WTC11 (cell line): Measurements from ENCODE around the gene CDH11. TPM values are rescaled to one million over a fixed set of nuclear protein-coding genes. Genes with fewer than 3 reads are reported as not detected.

Experiments
- ATAC-seq: fragments of 200-7000 bp; cut with Tn5 transposase; 2 replicates; pipeline ENCODE4 v1.10.0; 2021; ENCODE audit warnings: mild to moderate bottlenecking, moderate library complexity
- CTCF ChIA-PET: fragments of 300-600 bp; sonication (Branson Sonifier 250); formaldehyde crosslinking; loops from one replicate; lab custom pipeline; 2021; ENCODE audit warnings: antibody characterized with exemption; lab: Charles Lee
- POLR2A ChIA-PET: fragments of 350-600 bp; sonication (Branson Sonifier 250); formaldehyde crosslinking; loops from one replicate; lab custom pipeline; 2021; ENCODE audit warnings: antibody characterized with exemption; lab: Charles Lee
- DNase-seq: peaks from one replicate; pipeline ENCODE4 v3.0.0; 2021; ENCODE audit warnings: low spot score
- H3K27ac Mint-ChIP-seq: 2 replicates; pipeline ENCODE4 v1.8.0; 2021; ENCODE audit warnings: mixed read lengths
- H3K27me3 Mint-ChIP-seq: 2 replicates; pipeline ENCODE4 v1.8.0; 2021; ENCODE audit warnings: low read depth, mild to moderate bottlenecking, moderate library complexity, mixed read lengths
- H3K36me3 Mint-ChIP-seq: 2 replicates; pipeline ENCODE4 v1.8.0; 2021; ENCODE audit warnings: mixed read lengths
- H3K4me1 Mint-ChIP-seq: 2 replicates; pipeline ENCODE4 v1.8.0; 2022; ENCODE audit warnings: mixed read lengths
- H3K4me3 Mint-ChIP-seq: 2 replicates; pipeline ENCODE4 v1.8.0; 2021; ENCODE audit warnings: mild to moderate bottlenecking, moderate library complexity, mixed read lengths
- H3K9me3 Mint-ChIP-seq: 2 replicates; pipeline ENCODE4 v1.8.0; 2021; ENCODE audit warnings: mixed read lengths
- CREB1 ChIP-seq: sonication (generic); formaldehyde crosslinking; IDR thresholded peaks from 2 replicates; pipeline ENCODE4 v1.8.0; 2023; ENCODE audit warnings: mild to moderate bottlenecking, missing genetic modification reagents
- JAZF1 ChIP-seq: fragments of 250-450 bp; sonication (Bioruptor Pico); IDR thresholded peaks from 2 replicates; pipeline ENCODE4 v1.9.0; 2021; ENCODE audit warnings: moderate library complexity, mild to moderate bottlenecking, inconsistent platforms
- JUN ChIP-seq: sonication (generic); formaldehyde crosslinking; IDR thresholded peaks from 2 replicates; pipeline ENCODE4 v1.8.0; 2023; ENCODE audit warnings: mild to moderate bottlenecking, missing genetic modification reagents
- NR1H2 ChIP-seq: sonication (generic); formaldehyde crosslinking; IDR thresholded peaks from 2 replicates; pipeline ENCODE4 v1.9.0; 2021; ENCODE audit warnings: mild to moderate bottlenecking, moderate library complexity, missing genetic modification reagents
- TP53 ChIP-seq: sonication (generic); formaldehyde crosslinking; IDR thresholded peaks from 2 replicates; pipeline ENCODE4 v1.8.1; 2023; ENCODE audit warnings: mild to moderate bottlenecking, missing genetic modification reagents
- ZBTB21 ChIP-seq: sonication (generic); formaldehyde crosslinking; IDR thresholded peaks from 2 replicates; pipeline ENCODE4 v1.8.1; 2023; ENCODE audit warnings: mild to moderate bottlenecking, missing genetic modification reagents, borderline replicate concordance
- ZNF671 ChIP-seq: fragments of 250-450 bp; sonication (Bioruptor Pico); IDR thresholded peaks from 2 replicates; pipeline ENCODE4 v1.8.0; 2021; ENCODE audit warnings: mild to moderate bottlenecking
- total RNA-seq: library from RNA; stranded (reverse); gene quantifications from 3 replicates; pipeline ENCODE4 v1.2.3, GENCODE V29; 2021
- TF ChIP-seq, protein P1 (sequence below): sonication (generic); formaldehyde crosslinking; IDR thresholded peaks from 2 replicates; pipeline ENCODE4 v1.8.1; 2023; ENCODE audit warnings: mild to moderate bottlenecking, missing genetic modification reagents
- TF ChIP-seq, protein P2 (sequence below): sonication (generic); formaldehyde crosslinking; IDR thresholded peaks from 2 replicates; pipeline ENCODE4 v1.8.0; 2022; ENCODE audit warnings: mild to moderate bottlenecking, missing genetic modification reagents
- TF ChIP-seq, protein P3 (sequence below): sonication (generic); formaldehyde crosslinking; conservative IDR thresholded peaks from 2 replicates; pipeline ENCODE4 v1.8.1; 2023; ENCODE audit warnings: mild to moderate bottlenecking, low read depth, missing genetic modification reagents, moderate library complexity
- TF ChIP-seq, protein P4 (sequence below): sonication (generic); formaldehyde crosslinking; IDR thresholded peaks from 2 replicates; pipeline ENCODE4 v1.8.0; 2022; ENCODE audit warnings: mild to moderate bottlenecking, missing genetic modification reagents
- TF ChIP-seq, protein P5 (sequence below): sonication (generic); formaldehyde crosslinking; IDR thresholded peaks from 2 replicates; pipeline ENCODE4 v1.8.0; 2023; ENCODE audit warnings: missing genetic modification reagents, mild to moderate bottlenecking, borderline replicate concordance
- TF ChIP-seq, protein P6 (sequence below): sonication (generic); formaldehyde crosslinking; IDR thresholded peaks from 2 replicates; pipeline ENCODE4 v1.8.0; 2022; ENCODE audit warnings: mild to moderate bottlenecking, missing genetic modification reagents
- TF ChIP-seq, protein P7 (sequence below): fragments of 250-450 bp; sonication (Bioruptor Pico); conservative IDR thresholded peaks from 2 replicates; pipeline ENCODE4 v1.9.0; 2021; ENCODE audit warnings: mild to moderate bottlenecking

Gene CDH11
- total RNA-seq, 1 experiment from 2014 or later, result 11.6 TPM

DNA sequence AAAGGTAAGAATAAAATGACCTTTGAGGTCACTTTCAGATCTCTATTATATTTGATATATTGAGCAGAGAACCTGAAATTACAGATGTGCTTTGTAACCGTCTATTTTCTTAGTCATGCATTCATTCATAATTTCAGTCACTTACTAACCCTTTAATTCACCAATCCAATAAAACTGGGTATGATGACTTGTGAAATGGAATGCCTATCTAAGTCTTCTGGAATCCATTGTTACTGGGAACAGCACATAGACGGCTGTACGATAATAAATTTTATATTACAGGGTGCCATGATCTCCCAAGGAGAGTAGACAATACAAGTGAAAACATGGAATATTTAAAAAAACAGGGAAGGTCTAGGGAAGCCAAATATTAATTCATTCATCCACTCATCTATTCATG lies 22.9 kb downstream of the CDH11 start:
- Mint-ChIP-seq H3K4me3 (no peak overlapping the region), H3K36me3 (no peaks in the 10 kb centered on the region), H3K27ac (no peak overlapping the region), H3K9me3 (peaks cover 12% of the 10 kb centered on the region), H3K4me1 (peaks cover 2% of the 10 kb centered on the region; the same call in 1 of the 2 replicates), H3K27me3 (no peaks in the 10 kb centered on the region)
- ChIA-PET CTCF (no interaction called here), POLR2A (no interaction called here)
- TF ChIP-seq ZNF671, result no peak
- no peak for TF ChIP-seq NR1H2 (CRISPR knock-in tag)
- TF ChIP-seq, protein P1, sequence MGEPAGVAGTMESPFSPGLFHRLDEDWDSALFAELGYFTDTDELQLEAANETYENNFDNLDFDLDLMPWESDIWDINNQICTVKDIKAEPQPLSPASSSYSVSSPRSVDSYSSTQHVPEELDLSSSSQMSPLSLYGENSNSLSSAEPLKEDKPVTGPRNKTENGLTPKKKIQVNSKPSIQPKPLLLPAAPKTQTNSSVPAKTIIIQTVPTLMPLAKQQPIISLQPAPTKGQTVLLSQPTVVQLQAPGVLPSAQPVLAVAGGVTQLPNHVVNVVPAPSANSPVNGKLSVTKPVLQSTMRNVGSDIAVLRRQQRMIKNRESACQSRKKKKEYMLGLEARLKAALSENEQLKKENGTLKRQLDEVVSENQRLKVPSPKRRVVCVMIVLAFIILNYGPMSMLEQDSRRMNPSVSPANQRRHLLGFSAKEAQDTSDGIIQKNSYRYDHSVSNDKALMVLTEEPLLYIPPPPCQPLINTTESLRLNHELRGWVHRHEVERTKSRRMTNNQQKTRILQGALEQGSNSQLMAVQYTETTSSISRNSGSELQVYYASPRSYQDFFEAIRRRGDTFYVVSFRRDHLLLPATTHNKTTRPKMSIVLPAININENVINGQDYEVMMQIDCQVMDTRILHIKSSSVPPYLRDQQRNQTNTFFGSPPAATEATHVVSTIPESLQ (CRISPR knock-in tag), result no peak
- TF ChIP-seq, protein P2, sequence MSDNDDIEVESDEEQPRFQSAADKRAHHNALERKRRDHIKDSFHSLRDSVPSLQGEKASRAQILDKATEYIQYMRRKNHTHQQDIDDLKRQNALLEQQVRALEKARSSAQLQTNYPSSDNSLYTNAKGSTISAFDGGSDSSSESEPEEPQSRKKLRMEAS (CRISPR knock-in tag), result no peak
- no peak for TF ChIP-seq TP53 (CRISPR knock-in tag)
- TF ChIP-seq, protein P3, sequence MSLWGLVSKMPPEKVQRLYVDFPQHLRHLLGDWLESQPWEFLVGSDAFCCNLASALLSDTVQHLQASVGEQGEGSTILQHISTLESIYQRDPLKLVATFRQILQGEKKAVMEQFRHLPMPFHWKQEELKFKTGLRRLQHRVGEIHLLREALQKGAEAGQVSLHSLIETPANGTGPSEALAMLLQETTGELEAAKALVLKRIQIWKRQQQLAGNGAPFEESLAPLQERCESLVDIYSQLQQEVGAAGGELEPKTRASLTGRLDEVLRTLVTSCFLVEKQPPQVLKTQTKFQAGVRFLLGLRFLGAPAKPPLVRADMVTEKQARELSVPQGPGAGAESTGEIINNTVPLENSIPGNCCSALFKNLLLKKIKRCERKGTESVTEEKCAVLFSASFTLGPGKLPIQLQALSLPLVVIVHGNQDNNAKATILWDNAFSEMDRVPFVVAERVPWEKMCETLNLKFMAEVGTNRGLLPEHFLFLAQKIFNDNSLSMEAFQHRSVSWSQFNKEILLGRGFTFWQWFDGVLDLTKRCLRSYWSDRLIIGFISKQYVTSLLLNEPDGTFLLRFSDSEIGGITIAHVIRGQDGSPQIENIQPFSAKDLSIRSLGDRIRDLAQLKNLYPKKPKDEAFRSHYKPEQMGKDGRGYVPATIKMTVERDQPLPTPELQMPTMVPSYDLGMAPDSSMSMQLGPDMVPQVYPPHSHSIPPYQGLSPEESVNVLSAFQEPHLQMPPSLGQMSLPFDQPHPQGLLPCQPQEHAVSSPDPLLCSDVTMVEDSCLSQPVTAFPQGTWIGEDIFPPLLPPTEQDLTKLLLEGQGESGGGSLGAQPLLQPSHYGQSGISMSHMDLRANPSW (CRISPR knock-in tag), result no peak
- TF ChIP-seq, protein P4, sequence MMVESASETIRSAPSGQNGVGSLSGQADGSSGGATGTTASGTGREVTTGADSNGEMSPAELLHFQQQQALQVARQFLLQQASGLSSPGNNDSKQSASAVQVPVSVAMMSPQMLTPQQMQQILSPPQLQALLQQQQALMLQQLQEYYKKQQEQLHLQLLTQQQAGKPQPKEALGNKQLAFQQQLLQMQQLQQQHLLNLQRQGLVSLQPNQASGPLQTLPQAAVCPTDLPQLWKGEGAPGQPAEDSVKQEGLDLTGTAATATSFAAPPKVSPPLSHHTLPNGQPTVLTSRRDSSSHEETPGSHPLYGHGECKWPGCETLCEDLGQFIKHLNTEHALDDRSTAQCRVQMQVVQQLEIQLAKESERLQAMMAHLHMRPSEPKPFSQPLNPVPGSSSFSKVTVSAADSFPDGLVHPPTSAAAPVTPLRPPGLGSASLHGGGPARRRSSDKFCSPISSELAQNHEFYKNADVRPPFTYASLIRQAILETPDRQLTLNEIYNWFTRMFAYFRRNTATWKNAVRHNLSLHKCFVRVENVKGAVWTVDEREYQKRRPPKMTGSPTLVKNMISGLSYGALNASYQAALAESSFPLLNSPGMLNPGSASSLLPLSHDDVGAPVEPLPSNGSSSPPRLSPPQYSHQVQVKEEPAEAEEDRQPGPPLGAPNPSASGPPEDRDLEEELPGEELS (CRISPR knock-in tag), result no peak
- TF ChIP-seq, protein P5, sequence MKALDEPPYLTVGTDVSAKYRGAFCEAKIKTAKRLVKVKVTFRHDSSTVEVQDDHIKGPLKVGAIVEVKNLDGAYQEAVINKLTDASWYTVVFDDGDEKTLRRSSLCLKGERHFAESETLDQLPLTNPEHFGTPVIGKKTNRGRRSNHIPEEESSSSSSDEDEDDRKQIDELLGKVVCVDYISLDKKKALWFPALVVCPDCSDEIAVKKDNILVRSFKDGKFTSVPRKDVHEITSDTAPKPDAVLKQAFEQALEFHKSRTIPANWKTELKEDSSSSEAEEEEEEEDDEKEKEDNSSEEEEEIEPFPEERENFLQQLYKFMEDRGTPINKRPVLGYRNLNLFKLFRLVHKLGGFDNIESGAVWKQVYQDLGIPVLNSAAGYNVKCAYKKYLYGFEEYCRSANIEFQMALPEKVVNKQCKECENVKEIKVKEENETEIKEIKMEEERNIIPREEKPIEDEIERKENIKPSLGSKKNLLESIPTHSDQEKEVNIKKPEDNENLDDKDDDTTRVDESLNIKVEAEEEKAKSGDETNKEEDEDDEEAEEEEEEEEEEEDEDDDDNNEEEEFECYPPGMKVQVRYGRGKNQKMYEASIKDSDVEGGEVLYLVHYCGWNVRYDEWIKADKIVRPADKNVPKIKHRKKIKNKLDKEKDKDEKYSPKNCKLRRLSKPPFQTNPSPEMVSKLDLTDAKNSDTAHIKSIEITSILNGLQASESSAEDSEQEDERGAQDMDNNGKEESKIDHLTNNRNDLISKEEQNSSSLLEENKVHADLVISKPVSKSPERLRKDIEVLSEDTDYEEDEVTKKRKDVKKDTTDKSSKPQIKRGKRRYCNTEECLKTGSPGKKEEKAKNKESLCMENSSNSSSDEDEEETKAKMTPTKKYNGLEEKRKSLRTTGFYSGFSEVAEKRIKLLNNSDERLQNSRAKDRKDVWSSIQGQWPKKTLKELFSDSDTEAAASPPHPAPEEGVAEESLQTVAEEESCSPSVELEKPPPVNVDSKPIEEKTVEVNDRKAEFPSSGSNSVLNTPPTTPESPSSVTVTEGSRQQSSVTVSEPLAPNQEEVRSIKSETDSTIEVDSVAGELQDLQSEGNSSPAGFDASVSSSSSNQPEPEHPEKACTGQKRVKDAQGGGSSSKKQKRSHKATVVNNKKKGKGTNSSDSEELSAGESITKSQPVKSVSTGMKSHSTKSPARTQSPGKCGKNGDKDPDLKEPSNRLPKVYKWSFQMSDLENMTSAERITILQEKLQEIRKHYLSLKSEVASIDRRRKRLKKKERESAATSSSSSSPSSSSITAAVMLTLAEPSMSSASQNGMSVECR (CRISPR knock-in tag), result no peak
- no peak for TF ChIP-seq JUN (CRISPR knock-in tag)
- DNase-seq (no peak), ATAC-seq (no peak)

DNA sequence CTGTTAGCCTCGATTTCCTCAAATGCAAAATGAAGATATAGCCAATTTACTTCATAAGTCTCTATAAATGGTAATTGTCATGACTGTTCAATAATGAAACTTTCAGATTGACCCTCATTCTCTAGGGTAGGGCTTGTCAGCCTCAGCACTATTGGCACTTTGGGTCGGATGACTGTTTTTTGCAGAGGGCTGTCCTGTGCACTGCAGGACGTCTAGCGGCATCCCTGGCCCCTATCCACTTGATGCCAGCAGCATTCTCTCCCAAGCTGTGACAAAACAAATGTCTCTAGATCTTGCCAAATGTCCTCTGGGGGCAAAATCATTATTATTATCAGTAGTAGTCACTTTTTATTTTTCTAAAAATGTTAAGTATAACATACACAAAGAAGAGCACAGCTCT lies 24.6 kb downstream of the CDH11 start:
- H3K36me3 Mint-ChIP-seq, result no peaks in the 10 kb centered on the region
- TF ChIP-seq CREB1 (CRISPR knock-in tag) (no peak), JAZF1 (no peak), ZBTB21 (no peak)
- TF ChIP-seq, protein P4 (CRISPR knock-in tag), result no peak
- TF ChIP-seq, protein P6, sequence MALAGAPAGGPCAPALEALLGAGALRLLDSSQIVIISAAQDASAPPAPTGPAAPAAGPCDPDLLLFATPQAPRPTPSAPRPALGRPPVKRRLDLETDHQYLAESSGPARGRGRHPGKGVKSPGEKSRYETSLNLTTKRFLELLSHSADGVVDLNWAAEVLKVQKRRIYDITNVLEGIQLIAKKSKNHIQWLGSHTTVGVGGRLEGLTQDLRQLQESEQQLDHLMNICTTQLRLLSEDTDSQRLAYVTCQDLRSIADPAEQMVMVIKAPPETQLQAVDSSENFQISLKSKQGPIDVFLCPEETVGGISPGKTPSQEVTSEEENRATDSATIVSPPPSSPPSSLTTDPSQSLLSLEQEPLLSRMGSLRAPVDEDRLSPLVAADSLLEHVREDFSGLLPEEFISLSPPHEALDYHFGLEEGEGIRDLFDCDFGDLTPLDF (CRISPR knock-in tag), result no peak
- TF ChIP-seq, protein P3 (CRISPR knock-in tag), result no peak
- TF ChIP-seq, protein P7, sequence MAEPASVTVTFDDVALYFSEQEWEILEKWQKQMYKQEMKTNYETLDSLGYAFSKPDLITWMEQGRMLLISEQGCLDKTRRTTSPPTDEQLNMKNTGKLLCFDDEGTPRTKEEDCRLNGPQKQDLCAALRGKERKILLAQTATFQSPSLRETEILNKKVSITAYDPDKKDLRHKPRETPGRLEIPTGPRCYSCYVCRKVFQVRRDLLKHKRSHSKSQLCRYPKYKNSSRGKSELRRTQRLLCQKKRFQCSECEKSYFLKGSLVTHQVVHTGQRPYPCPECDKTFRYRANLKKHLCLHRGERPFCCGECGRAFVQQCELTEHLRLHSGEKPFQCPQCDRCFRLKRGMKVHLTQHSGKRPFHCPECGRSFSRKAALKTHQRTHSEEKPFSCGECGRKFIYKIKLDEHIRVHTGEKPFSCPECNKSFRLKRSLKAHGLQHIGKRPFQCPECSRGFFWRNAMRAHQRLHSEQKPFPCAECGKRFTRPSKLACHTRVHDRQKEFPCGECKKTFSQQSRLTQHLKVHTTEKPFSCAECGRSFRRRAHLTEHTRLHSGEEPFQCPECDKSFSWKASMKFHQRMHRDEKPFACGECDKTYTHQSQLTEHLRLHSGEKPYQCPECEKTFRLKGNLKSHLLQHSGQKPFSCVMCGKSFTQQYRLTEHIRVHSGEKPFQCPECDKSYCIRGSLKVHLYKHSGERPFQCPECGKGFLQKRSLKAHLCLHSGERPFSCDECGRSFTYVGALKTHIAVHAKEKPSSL (CRISPR knock-in tag), result no peak

More for the DNA sequence above, 24.6 kb downstream of the CDH11 start:
- POLR2A ChIA-PET, result no interaction called here
- peaks cover 2% of the 10 kb centered on the region; the same call in 1 of the 2 replicates for H3K4me1 Mint-ChIP-seq
- peaks cover 12% of the 10 kb centered on the region for H3K9me3 Mint-ChIP-seq
- ATAC-seq (no peak), DNase-seq (no peak)
- H3K27me3 Mint-ChIP-seq, result no peaks in the 10 kb centered on the region
- no peak overlapping the region for H3K4me3 Mint-ChIP-seq
- CTCF ChIA-PET, result no interaction called here
- H3K27ac Mint-ChIP-seq, result no peak overlapping the region
